Measurements from ENCODE around the gene FTMT. TPM values are rescaled to one million over a fixed set of nuclear protein-coding genes. Genes with fewer than 3 reads are reported as not detected.

FTMT gene
- total and polyA plus RNA-seq, 2 of the 13 experiments (the other 11 are each of a cell fraction or from before 2014, with no cell fraction given): not detected

DNA sequence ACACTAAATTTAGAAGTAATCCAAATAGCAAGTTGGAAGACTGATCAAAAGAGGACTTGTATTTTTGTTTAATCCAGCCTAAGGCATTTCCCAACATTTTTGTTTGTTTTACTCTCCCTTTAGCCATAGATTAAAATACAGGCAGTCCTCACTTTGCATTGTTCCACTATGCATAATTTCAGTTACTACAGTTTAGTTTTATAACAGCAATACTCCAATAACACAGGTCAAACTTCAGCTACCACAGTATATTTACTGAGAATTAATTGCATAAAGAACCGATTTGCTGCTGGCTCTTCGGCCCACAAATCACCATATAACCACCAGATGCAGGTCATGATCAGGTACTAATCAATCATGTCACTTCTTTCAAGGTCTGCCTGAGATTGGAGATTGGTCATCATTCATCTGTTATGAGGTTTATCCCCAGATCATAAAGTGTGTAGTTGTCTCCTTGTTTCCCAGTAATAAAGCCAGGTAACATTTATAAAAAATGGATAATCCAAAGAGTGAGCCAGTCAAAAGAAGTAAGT, 12.1 kb downstream of the FTMT start:
- Histone ChIP-seq H3K4me2 (ENCODE audit: low read depth, low read length) (no peak overlapping the region), H2AFZ (ENCODE audit: low read length) (no peak overlapping the region), H3K4me3 (replicated peaks in 1 of 3; ENCODE audit: insufficient read depth in 1 of 3, low read depth in 2 of 3, low read length in 3 of 3) (no peak overlapping the region), H3K9ac (ENCODE audit: insufficient read depth, low read depth, low read length) (no peak overlapping the region), H3K4me1 (ENCODE audit: insufficient read depth, low read length) (no peaks in the 10 kb centered on the region), H4K20me1 (ENCODE audit: insufficient read depth, low read length) (no peaks in the 10 kb centered on the region), H3K36me3 (replicated peaks in 1 of 2; ENCODE audit: control insufficient read depth in 1 of 2, insufficient read depth in 2 of 2, low read length in 2 of 2) (no peaks in the 10 kb centered on the region), H3K9me3 (ENCODE audit: low read length) (no peaks in the 10 kb centered on the region), H3K27me3 (ENCODE audit: control insufficient read depth in 1 of 2, insufficient read depth in 2 of 2, low read length in 2 of 2) (no peaks in the 10 kb centered on the region), H3K27ac (ENCODE audit: extremely low read length, insufficient read depth, low read length) (no peak overlapping the region), H3K79me2 (ENCODE audit: insufficient read depth, low read length) (no peaks in the 10 kb centered on the region)
- no peak for ATAC-seq
- in situ Hi-C loops (cut with HindIII; ENCODE audit: extremely low pct_ligation_motif_present, low pct_unique_long_range_greater_than_20kb) (no loop called here), intact Hi-C loops (cut with micrococcal nuclease; ENCODE audit: unreplicated experiment) (no loop called here)
- no peak for TF ChIP-seq ZNF572 (CRISPR knock-in tag; IDR thresholded peaks at IDR 0.05)
- no peak for TF ChIP-seq FOXK1 (CRISPR knock-in tag; IDR thresholded peaks at IDR 0.05; ENCODE audit: borderline replicate concordance, low read depth)
- TF ChIP-seq, protein P1, sequence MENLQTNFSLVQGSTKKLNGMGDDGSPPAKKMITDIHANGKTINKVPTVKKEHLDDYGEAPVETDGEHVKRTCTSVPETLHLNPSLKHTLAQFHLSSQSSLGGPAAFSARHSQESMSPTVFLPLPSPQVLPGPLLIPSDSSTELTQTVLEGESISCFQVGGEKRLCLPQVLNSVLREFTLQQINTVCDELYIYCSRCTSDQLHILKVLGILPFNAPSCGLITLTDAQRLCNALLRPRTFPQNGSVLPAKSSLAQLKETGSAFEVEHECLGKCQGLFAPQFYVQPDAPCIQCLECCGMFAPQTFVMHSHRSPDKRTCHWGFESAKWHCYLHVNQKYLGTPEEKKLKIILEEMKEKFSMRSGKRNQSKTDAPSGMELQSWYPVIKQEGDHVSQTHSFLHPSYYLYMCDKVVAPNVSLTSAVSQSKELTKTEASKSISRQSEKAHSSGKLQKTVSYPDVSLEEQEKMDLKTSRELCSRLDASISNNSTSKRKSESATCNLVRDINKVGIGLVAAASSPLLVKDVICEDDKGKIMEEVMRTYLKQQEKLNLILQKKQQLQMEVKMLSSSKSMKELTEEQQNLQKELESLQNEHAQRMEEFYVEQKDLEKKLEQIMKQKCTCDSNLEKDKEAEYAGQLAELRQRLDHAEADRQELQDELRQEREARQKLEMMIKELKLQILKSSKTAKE (CRISPR knock-in tag; IDR thresholded peaks at IDR 0.05; ENCODE audit: borderline replicate concordance): no peak
- TF ChIP-seq HOXA9 (CRISPR knock-in tag; IDR thresholded peaks at IDR 0.05; ENCODE audit: borderline replicate concordance): no peak
- TF ChIP-seq ZNF720 (CRISPR knock-in tag; IDR thresholded peaks at IDR 0.05): no peak
- TF ChIP-seq, protein P2, sequence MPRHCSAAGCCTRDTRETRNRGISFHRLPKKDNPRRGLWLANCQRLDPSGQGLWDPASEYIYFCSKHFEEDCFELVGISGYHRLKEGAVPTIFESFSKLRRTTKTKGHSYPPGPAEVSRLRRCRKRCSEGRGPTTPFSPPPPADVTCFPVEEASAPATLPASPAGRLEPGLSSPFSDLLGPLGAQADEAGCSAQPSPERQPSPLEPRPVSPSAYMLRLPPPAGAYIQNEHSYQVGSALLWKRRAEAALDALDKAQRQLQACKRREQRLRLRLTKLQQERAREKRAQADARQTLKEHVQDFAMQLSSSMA (CRISPR knock-in tag; IDR thresholded peaks at IDR 0.05): no peak
- no peak for TF ChIP-seq ZNF782 (CRISPR knock-in tag; IDR thresholded peaks at IDR 0.05; ENCODE audit: borderline replicate concordance)
- ChIA-PET CTCF (ENCODE audit: low intra/inter-chr PET ratio, low total read pairs) (no interaction called here), POLR2A (no interaction called here)
- WGBS (ENCODE audit: low lambda C conversion rate): 6% methylated on average over 2 of the region's 2 CpGs
- FAIRE-seq: no peak
- no TSS peak for BruUV-seq (replicated peaks)
- DNase-seq (ENCODE audit: low spot score): no peak
